ENCODE measurements around the gene CNTNAP2.

- TF ChIP-seq EZH2 (IDR thresholded peaks at IDR 0.05; ENCODE audit: insufficient read depth, poor library complexity, severe bottlenecking) (no peak), EZH2phosphoT487 (IDR thresholded peaks at IDR 0.05; ENCODE audit: insufficient read depth, low read depth) (no peak)
Observed at GRCh38 chr7:148385009-148385682, 2268.5 kb downstream of the CNTNAP2 start.

Data from GM23248 (cell line).